ENCODE data around the gene WDR64.

DNA sequence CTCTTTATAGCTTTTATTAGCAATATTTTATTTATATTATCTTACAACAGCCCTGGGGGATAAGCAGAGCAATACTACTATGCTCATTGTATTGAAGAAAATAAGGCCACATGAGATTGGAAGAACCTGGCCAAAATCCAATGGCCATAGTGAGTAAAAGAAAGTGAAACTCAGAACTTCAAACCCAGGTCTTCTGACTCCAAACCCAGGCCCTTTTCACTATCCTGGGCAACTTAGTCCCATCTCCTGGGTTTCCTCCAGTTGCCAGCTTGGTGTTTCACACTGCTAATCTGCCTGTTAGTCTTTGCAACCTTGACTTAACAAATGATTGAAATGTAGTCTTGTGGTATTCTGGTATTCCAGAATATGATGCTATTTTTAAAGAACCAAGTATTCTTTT lies 173.5 kb downstream of the WDR64 start:
- TF ChIP-seq, protein P1, sequence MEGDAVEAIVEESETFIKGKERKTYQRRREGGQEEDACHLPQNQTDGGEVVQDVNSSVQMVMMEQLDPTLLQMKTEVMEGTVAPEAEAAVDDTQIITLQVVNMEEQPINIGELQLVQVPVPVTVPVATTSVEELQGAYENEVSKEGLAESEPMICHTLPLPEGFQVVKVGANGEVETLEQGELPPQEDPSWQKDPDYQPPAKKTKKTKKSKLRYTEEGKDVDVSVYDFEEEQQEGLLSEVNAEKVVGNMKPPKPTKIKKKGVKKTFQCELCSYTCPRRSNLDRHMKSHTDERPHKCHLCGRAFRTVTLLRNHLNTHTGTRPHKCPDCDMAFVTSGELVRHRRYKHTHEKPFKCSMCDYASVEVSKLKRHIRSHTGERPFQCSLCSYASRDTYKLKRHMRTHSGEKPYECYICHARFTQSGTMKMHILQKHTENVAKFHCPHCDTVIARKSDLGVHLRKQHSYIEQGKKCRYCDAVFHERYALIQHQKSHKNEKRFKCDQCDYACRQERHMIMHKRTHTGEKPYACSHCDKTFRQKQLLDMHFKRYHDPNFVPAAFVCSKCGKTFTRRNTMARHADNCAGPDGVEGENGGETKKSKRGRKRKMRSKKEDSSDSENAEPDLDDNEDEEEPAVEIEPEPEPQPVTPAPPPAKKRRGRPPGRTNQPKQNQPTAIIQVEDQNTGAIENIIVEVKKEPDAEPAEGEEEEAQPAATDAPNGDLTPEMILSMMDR (IDR thresholded peaks at IDR 0.05; ENCODE audit: low read depth, low read length) = no peak
- TF ChIP-seq, protein P2, sequence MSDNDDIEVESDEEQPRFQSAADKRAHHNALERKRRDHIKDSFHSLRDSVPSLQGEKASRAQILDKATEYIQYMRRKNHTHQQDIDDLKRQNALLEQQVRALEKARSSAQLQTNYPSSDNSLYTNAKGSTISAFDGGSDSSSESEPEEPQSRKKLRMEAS (IDR thresholded peaks at IDR 0.05; ENCODE audit: low read depth, low read length) = no peak
- no peak for TF ChIP-seq POLR2A (IDR thresholded peaks at IDR 0.05; ENCODE audit: extremely low read depth, insufficient read length)

Measured in NB4 (cell line).